Fibroblast of the aortic adventitia (primary cell): ENCODE results near the gene FBXO46. TPM values are rescaled to one million over a fixed set of nuclear protein-coding genes. Genes with fewer than 3 reads are reported as not detected.

Experiments
- DNase-seq: peaks from one replicate; pipeline ENCODE4 v3.0.0-alpha.2; 2010; ENCODE audit warnings: low read depth
- H3K4me3 ChIP-seq: 2 replicates; pipeline ENCODE4 v1.5.1; 2011; ENCODE audit warnings: low read depth, mild to moderate bottlenecking, control low read depth, low read length, moderate library complexity
- CTCF ChIP-seq: IDR thresholded peaks from 2 replicates; pipeline ENCODE4 v1.5.1; 2011; ENCODE audit warnings: mild to moderate bottlenecking, low read length, control low read depth, inconsistent platforms; ENCODE audit not compliant: insufficient read depth
- small RNA-seq: library from RNA; depleted of rRNA; stranded (forward); fragments of <200 nt; gene quantifications from one replicate; pipeline ENCODE3, GENCODE V24; 2012
- total RNA-seq: library from RNA; depleted of rRNA; stranded (reverse); fragments of >200 nt; gene quantifications from 2 replicates; pipeline ENCODE4 v1.2.3, GENCODE V29; 2012; ENCODE audit warnings: low replicate concordance

Gene FBXO46
- total RNA-seq, 1 donor = 6.6 TPM

GRCh38 chr19:45668342-45668871, 62.3 kb downstream of the FBXO46 start:
- no peak for DNase-seq
- peak overlapping the region; percentile 43 for H3K4me3 ChIP-seq

DNA sequence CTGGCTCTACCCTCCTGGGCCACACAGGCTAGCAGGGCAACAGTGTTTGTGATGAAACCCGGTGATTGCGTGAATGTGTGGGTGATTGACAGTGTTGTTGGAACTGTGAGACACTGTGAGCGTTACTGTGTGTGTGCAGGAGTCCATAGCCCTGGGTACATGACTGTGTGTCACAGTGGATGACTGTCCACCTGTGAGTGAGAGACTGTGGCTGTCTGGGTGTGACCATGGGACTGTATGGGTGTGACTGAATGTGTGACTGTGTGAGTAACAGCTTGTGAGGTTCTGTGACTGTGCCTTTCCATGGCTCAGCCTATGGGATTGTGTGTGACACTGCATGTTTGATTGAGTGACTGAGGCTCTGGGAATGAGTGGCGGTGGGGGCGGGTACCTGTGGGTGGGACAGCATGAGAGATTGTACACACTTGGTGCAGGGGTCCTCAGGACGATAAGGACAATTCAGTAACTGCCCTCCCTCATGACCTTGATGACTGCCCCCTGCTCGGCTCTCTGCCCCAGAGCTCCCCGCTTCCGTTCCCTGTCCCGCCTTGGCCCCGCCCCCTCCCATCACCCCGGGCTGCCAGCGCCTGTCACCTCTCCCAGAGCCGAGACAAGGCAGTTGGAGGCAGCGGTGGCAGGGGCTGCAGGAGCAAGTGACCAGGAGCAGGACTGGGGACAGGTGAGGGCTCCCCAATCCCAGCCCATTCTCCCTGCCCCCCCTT, 62.9 kb downstream of the FBXO46 start, which contains the start of gene GIPR:
Gene GIPR (plus strand): TSS at position 602 of the 722 bp plus-strand sequence. CDS start 1,300 bp downstream, outside the sequence.
- DNase-seq = no peak
- TF ChIP-seq CTCF = no peak
- H3K4me3 ChIP-seq = peak within 1 kb of the TSS; percentile 44

More at GRCh38 chr19:45668342-45668871, 62.3 kb downstream of the FBXO46 start:
- no peak for TF ChIP-seq CTCF

GRCh38 chr19:45664575-45664974, 66.1 kb downstream of the FBXO46 start:
- no peak for DNase-seq
- no peak overlapping the region for H3K4me3 ChIP-seq
- TF ChIP-seq CTCF = no peak

GRCh38 chr19:45663800-45664199, 66.9 kb downstream of the FBXO46 start:
- no peak for TF ChIP-seq CTCF
- no peak for DNase-seq
- no peak overlapping the region for H3K4me3 ChIP-seq

DNA sequence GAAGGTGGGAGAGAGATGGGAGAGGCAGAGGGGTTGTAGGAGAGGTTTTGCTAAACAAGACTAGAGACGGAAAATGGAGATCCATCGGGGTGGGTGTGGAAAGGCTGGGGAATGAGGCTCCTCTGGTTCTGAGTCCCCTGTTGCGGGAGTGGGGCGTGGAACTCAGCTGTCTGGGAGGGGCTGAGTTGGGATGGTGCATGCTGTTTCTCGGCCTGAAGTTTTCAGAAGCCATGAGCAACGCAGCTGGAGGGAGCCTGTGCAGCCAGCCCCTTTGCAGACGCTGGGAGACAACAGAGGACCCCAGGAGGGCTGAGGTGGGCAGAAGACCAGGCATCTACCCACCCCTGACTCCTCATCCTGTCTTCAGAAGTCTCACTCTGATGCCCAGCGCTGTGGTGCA, 70.1 kb downstream of the FBXO46 start:
- no peak for TF ChIP-seq CTCF
- DNase-seq = no peak
- H3K4me3 ChIP-seq = no peak overlapping the region

Small RNA genes lying within 50 kb of the gene (small RNA-seq; reads per million reads assigned to genes)
- gene MIR642A = 0.70 reads per million, percentile 13 among the genes with 10 or more reads in this experiment

Other genes with a start within 250 kb of the FBXO46 start
- 5.7 and 26.8 TPM in 2 replicates for gene RTN2, start 233.8 kb downstream of the FBXO46 start, total RNA-seq
- 0.99 and 2.4 TPM in 2 replicates for gene PPM1N, start 232.5 kb downstream of the FBXO46 start, total RNA-seq
- 31.6 and 33.3 TPM in 2 replicates for gene VASP, start 223.4 kb downstream of the FBXO46 start, total RNA-seq
- 8.8 and 9.6 TPM in 2 replicates for gene OPA3, start 146.1 kb downstream of the FBXO46 start, total RNA-seq
- 0.16 TPM in 1 of 2 replicates, not detected in the other for gene GPR4, start 128.7 kb downstream of the FBXO46 start, total RNA-seq
- 9.9 and 23.4 TPM in 2 replicates for gene EML2, start 91.5 kb downstream of the FBXO46 start, total RNA-seq
- gene GIPR, start 62.7 kb downstream of the FBXO46 start, total RNA-seq = 0.57 TPM in 1 of 2 replicates, not detected in the other
- 303 and 325 TPM in 2 replicates for gene SNRPD2, start 38.9 kb downstream of the FBXO46 start, total RNA-seq
- gene QPCTL, start 38.2 kb downstream of the FBXO46 start, total RNA-seq = 3.3 and 8.0 TPM in 2 replicates
- gene MEIOSIN, start 2.5 kb upstream of the FBXO46 start, total RNA-seq = not detected in 2 replicates
- gene SIX5, start 38.4 kb upstream of the FBXO46 start, total RNA-seq = 9.5 and 16.4 TPM in 2 replicates
- 46.5 and 85.2 TPM in 2 replicates for gene DMPK, start 51.6 kb upstream of the FBXO46 start, total RNA-seq
- gene DMWD, start 61.9 kb upstream of the FBXO46 start, total RNA-seq = 28.6 and 41.4 TPM in 2 replicates
- gene RSPH6A, start 84.4 kb upstream of the FBXO46 start, total RNA-seq = 0.18 TPM in 1 of 2 replicates, not detected in the other
- gene SYMPK, start 132.3 kb upstream of the FBXO46 start, total RNA-seq = 21.3 and 38.1 TPM in 2 replicates
- gene FOXA3, start 133.4 kb upstream of the FBXO46 start, total RNA-seq = not detected in 2 replicates
- gene IRF2BP1, start 155.2 kb upstream of the FBXO46 start, total RNA-seq = 21.3 and 25.7 TPM in 2 replicates
- 0.33 and 2.4 TPM in 2 replicates for gene MYPOP, start 171.7 kb upstream of the FBXO46 start, total RNA-seq
- not detected in 2 replicates for gene NANOS2, start 183.9 kb upstream of the FBXO46 start, total RNA-seq
- under 0.01 and 0.27 TPM in 2 replicates for gene NOVA2, start 243.0 kb upstream of the FBXO46 start, total RNA-seq